GM13977 (cell line): ENCODE data around the gene SERPINA1.

ENCODE experiments used
- DNase-seq: peaks from one replicate; pipeline ENCODE4 v3.0.0; 2012; ENCODE audit warnings: low spot score
- CTCF ChIP-seq: IDR thresholded peaks from 2 replicates; pipeline ENCODE4 v1.5.1; 2012; ENCODE audit warnings: mild to moderate bottlenecking, control low read depth; ENCODE audit not compliant: insufficient read depth; ENCODE audit errors: extremely low read depth, missing control alignments
- in situ Hi-C: fragments of 300-500 bp; cut with MboI; formaldehyde crosslinking; loops from one replicate; pipeline ENCODE4 v1.12.0; 2022; ENCODE audit warnings: low sequenced_read_pairs, low pct_unique_long_range_greater_than_20kb, mixed read lengths, inconsistent platforms; ENCODE audit not compliant: unreplicated experiment

Gene SERPINA1

GRCh38 chr14:94406910-94407309 lies 18.5 kb upstream of the SERPINA1 start:
- no peak for DNase-seq
- in situ Hi-C loops: no loop called here
- TF ChIP-seq CTCF: no peak

- DNase-seq: no peak
- in situ Hi-C loops: no loop called here
- no peak for TF ChIP-seq CTCF
Measured at GRCh38 chr14:94405486-94405885, 17.1 kb upstream of the SERPINA1 start.

- TF ChIP-seq CTCF: no peak
- in situ Hi-C loops: no loop called here
- no peak for DNase-seq
Measured at GRCh38 chr14:94404561-94404960, 16.2 kb upstream of the SERPINA1 start.

- TF ChIP-seq CTCF: no peak
- in situ Hi-C loops: no loop called here
- DNase-seq: no peak
Measured at GRCh38 chr14:94403312-94403932, 15.0 kb upstream of the SERPINA1 start.

GRCh38 chr14:94401083-94401482 lies 12.7 kb upstream of the SERPINA1 start:
- DNase-seq: no peak
- in situ Hi-C loops: no loop called here
- TF ChIP-seq CTCF: no peak

GRCh38 chr14:94400422-94400841 lies 12.0 kb upstream of the SERPINA1 start:
- no peak for DNase-seq
- in situ Hi-C loops: no loop called here
- no peak for TF ChIP-seq CTCF

- no peak for TF ChIP-seq CTCF
- in situ Hi-C loops: no loop called here
- no peak for DNase-seq
Measured at GRCh38 chr14:94398536-94398935, 10.1 kb upstream of the SERPINA1 start.
